Stimulated activated CD8-positive, alpha-beta memory T cell treated with anti-CD3 and anti-CD28 coated beads, Interleukin-4, amount 100 ng/mL, for 24 hours (primary cell): ENCODE measurements around the gene CIB4.
"Not testable (repeated sequence)": the region's sequence is repeated elsewhere in the genome, so short reads cannot be mapped to it uniquely, and the experiment has no call there.

ENCODE experiments used
- DNase-seq: peaks from one replicate; pipeline ENCODE4 v3.0.0-alpha.2; 2020; ENCODE audit warnings: low read depth

The CIB4 gene

GRCh38 chr2:26666671-26667070 lies 25.5 kb upstream of the CIB4 start:
- no peak for DNase-seq

GRCh38 chr2:26665296-26665695 lies 24.1 kb upstream of the CIB4 start:
- DNase-seq, result not testable (repeated sequence)

- DNase-seq, result no peak
Observed at GRCh38 chr2:26660363-26660962, 19.3 kb upstream of the CIB4 start.

GRCh38 chr2:26658691-26659346 lies 17.7 kb upstream of the CIB4 start:
- no peak for DNase-seq

GRCh38 chr2:26657265-26657664 lies 16.1 kb upstream of the CIB4 start:
- DNase-seq, result no peak

- no peak for DNase-seq
Observed at GRCh38 chr2:26655611-26656195, 14.5 kb upstream of the CIB4 start.

GRCh38 chr2:26655120-26655519 lies 14.0 kb upstream of the CIB4 start:
- not testable (repeated sequence) for DNase-seq

GRCh38 chr2:26654061-26654340 lies 12.8 kb upstream of the CIB4 start:
- no peak for DNase-seq

GRCh38 chr2:26653207-26654060 lies 12.3 kb upstream of the CIB4 start:
- no peak for DNase-seq

GRCh38 chr2:26652361-26653041 lies 11.3 kb upstream of the CIB4 start:
- DNase-seq, result no peak

GRCh38 chr2:26651799-26652198 lies 10.6 kb upstream of the CIB4 start:
- DNase-seq, result no peak

- DNase-seq, result no peak
Observed at GRCh38 chr2:26651470-26651771, 10.3 kb upstream of the CIB4 start.

- no peak for DNase-seq
Observed at GRCh38 chr2:26650713-26651469, 9.7 kb upstream of the CIB4 start.

- no peak for DNase-seq
Observed at GRCh38 chr2:26649992-26650712, 9.0 kb upstream of the CIB4 start.

- no peak for DNase-seq
Observed at GRCh38 chr2:26649322-26649721, 8.2 kb upstream of the CIB4 start.

- no peak for DNase-seq
Observed at GRCh38 chr2:26648516-26648915, 7.3 kb upstream of the CIB4 start.

GRCh38 chr2:26647981-26648380 lies 6.8 kb upstream of the CIB4 start:
- DNase-seq, result no peak

- DNase-seq, result no peak
Observed at GRCh38 chr2:26646986-26647672, 6.0 kb upstream of the CIB4 start.

- DNase-seq, result no peak
Observed at GRCh38 chr2:26645762-26646161, 4.6 kb upstream of the CIB4 start.

GRCh38 chr2:26644188-26644835 lies 3.1 kb upstream of the CIB4 start:
- DNase-seq, result no peak
